ENCODE measurements around the gene LCLAT1.

LCLAT1 gene

DNA sequence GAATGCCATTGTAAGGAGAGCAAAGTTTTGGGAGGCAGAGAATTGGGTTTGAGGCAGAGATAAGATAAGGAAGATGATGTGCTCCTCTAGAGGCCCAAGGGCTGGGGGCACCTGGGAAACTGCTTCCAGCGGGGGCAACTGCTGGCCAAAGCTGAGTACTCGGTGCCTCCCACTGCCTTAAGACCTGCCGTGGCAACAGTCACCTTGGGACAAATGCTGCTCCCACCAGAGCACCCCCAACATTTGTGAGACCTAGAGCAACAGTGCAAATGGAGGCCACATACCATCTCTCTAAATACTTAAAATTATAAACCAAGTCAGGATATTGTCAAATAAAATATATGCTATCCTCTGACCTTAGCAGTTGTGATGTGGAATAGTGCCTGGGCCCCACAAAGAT lies 233.1 kb downstream of the LCLAT1 start:
- no peak for DNase-seq

DNA sequence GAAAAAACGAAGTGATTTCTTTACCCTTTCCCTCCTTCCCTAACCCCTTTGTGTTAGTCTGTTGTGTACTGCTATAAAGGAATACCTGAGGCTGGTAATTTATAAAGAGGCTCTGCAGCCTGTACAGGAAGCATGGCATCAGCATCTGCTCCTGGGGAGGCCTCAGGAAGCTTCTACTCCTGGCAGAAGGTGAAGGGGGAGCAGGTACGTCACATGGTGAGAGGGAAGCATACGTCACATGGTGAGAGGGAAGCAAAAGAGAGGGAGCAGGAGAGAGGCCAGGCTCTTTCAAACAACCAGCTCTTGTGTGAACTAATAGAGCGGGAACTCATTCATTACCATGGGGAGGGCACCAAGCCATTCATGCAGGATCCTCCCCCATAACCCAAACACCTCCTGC lies 234.0 kb downstream of the LCLAT1 start:
- DNase-seq: no peak

DNA sequence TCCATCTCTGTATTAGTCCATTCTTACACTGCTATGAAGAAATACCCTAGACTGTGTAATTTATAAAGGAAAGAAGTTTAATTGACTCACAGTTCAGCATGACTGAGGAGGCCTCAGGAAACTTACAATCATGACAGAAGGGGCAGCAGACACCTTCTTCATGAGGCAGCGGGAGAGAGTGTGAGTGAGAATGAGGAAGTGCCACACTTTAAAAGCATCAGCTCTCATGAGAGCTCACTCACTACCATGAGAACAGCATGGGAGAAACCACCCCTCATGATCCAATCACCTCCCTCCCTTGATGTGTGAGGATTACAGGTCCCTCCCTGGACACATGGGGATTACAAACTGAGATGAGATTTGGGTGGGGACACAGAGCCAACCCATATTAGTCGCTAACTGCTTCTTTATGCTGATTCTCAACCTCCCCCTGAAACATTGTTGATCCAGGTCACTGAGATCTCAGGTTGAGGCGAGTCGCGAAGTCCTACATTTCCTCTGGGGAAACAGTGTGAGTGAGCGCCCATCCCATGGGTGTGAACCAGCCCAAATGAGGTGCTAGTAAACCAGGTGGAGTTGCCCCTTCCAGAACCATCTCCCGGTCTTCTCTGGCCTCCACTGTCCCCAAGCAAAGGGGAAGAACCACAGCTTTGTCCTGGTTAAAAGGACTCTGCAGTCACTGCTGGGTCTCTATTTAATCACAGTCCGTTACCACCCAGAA lies 236.3 kb downstream of the LCLAT1 start:
- no peak for DNase-seq

DNA sequence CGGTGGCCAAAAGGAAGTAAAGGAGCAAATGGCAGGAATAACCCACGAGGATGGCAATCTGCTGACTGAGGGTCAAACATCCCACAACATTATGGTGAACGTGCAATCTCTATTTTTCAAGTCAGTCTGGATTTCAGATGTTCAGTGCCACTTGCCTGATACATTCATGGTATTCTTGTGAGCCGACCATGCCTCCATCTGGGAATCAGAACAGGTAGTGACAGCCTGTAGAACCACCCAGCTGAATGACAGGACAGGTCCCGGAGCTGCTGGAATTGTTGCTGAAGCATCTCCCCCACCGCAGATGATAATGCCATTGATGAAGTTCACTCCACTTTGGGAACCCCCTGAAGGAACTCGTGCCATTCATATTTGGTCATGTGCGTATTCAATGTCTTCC lies 237.0 kb downstream of the LCLAT1 start:
- DNase-seq: no peak

DNA sequence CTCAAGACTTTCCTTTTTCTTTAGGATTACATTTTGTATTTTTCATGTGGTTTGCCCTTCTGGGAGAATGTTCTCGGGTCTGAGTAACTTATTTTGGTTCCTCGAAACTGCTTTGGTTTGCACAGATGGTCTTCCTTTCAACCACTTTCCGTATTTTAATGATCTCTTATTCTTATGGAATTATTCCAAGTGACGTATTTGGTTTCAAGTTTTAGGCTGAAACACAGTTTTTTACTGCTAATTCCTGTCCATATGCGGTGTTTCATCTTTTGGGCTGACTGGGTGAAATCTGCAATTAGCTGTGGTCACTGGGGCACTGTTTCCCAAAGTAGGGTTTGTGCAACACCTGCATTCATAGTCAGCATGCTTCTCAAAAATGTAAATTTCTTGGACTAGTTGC lies 237.5 kb downstream of the LCLAT1 start:
- no peak for DNase-seq

DNA sequence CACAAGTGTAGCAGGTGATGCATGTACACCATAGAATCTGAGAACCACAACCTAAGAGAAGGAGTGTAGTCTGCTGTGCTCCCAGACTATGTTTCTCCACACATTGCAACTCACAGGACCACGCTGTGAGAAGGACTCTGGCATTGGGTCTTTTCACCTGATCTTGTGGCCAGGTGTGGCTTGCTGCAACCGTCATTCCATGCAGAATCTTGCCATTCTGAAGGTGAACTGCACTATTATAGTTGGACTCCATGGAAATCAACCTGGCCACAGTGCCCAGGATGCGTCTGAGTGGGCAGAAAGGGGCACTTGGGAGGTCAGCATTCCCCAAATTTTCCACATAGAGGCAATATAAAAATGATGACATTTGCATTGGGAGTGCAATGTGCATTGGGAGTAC lies 237.9 kb downstream of the LCLAT1 start:
- no peak for DNase-seq

DNA sequence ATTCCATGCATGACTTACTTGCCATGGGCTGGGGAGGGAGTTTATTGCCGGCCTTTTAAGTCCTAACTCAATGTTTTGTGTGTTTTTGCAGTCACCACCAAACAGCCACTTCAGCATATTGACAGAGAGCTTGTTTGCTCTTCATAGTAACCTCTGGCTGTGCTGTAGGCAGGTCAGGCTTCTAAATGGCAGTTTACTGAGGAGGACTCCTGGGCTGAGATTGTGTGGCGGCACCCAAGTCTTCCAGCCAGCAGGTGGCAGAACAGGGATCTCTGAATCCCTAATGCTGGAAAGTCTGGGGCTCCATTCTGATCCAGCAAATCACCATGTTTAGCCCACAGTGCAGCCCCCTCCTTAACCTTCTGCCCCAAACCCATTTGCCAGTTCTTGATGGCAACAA lies 239.0 kb downstream of the LCLAT1 start:
- no peak for DNase-seq

DNA sequence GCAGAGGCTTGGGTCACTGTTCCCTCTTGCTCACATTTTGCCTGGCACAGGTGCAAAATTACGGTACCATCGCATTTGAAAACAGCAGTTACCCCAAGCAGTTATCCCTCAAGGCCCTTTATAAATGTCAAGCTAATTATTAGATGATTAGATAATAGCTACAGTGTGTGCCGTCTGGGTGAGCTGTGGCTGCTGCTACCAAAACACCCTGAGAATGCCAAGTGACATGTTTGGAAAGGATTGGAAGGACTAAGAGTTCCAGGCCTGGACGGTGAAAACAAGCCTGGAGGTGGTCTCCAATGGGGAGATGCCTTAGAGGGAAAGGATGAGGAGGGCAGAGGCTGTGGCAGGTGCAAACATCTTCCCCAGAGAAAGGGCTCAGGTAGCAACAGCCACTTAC lies 239.6 kb downstream of the LCLAT1 start:
- no peak for DNase-seq

DNA sequence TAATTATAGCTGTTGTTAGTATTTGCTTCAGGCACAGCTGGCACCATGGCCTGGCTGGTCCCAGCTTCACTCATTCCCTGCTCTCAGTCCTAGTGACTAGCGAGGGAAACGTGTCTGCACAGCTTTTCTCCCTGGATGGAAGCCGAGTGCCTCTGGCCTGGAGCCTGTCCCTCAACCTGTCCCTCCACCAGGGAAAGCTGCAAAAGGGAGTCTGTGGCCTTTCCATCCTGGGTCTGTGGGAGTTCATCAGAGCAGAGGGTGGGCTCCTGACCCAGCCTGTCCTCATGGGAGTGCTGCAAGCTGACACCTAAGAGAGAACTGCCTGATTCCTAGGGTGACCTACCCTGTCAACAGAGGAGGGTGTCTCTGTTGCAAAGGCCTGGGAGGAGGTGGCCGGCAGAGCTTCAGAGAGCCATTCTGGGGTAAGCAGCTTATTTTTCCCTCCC lies 241.9 kb downstream of the LCLAT1 start:
- DNase-seq: no peak

DNA sequence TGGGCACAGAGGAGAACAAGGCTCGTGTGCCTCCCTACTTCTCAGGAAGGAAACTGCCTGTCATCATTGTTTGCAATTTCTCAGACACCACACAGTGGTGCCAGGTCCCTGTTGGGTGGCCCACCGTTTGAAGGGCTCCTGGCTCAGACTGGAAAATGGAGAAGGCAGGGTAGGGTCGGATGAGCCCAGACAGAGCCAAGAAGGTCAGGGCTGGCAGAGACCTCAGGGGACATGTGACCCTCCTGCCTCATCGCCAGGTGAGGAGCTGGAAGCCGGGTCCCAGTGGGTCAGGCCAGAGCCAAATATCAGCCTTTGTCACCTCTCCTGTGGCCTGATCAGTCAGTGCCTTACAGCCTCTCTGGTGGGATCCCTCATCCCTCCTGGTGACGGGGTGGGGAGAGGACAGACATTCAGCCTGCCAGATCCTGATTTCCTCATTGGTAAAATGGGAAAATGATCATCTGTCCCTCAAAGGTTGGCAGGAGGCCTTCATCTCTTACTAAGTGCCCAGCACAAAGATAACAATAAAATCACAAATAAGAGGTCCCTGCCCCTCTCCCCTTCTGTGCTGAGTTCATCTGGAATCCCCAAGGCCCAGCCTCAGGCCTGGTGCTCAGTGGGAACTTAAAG lies 242.6 kb downstream of the LCLAT1 start:
- DNase-seq: no peak

DNA sequence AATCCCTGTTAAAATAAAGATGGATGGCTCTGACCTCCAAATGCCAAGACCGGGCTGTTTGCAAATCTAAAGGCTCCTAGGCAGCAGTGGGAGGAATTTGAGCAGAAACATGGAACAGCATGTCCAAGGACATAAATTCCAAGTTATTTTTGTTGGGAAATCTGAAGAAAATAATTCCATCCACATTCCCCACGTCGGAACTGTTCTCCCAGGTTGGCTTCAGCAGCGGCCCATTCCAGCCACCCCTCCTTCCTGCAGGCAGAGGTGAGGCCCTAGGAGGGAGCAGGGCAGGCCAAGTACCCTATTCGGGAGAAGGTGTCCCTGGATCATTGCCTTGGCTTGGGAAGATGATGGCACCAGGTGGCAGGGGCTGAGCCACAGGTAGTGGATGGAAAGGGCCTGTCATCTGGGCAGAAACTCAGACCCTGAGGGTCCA lies 243.1 kb downstream of the LCLAT1 start:
- DNase-seq: no peak

DNA sequence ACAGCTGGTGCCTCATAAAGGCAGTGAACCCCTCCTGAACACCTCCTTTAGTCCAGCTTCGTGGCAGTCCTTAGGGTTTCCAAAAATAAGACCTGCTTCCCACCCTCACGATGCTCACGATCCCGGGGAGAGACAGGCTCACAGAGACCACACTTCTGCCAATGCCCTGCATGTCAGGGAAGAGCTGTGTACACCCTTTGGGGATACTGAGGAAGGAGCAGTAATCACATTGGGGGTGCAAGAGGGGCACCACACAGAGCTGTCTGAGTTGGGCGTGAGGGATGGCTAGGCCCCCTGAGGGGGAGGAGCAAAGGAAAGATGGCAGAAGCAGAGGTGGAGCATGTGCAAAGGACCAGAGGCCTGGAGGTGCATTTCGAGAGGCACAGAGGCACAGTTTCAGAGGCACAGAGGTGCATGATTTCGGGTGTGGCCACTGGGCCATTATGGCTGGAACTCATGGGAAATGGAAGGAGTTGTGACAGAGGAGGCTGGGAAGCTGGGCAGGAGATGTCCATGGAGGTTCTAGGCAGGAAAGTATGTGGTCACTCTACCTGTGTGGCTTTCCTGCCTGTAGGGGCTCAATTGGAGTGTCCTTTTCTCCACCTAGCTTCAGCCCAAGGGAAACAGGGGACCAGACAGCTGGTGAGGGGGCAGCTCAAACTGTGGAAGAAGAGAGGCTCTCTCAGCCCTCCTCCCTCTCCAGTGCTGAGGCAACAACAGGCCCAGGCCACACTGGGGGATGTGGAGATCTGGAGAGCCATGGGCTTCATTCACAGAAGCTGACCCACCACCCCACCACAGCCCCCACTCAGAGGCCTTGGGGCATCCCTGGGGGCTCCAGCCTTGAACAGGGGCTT lies 244.3 kb downstream of the LCLAT1 start:
- no peak for DNase-seq

DNA sequence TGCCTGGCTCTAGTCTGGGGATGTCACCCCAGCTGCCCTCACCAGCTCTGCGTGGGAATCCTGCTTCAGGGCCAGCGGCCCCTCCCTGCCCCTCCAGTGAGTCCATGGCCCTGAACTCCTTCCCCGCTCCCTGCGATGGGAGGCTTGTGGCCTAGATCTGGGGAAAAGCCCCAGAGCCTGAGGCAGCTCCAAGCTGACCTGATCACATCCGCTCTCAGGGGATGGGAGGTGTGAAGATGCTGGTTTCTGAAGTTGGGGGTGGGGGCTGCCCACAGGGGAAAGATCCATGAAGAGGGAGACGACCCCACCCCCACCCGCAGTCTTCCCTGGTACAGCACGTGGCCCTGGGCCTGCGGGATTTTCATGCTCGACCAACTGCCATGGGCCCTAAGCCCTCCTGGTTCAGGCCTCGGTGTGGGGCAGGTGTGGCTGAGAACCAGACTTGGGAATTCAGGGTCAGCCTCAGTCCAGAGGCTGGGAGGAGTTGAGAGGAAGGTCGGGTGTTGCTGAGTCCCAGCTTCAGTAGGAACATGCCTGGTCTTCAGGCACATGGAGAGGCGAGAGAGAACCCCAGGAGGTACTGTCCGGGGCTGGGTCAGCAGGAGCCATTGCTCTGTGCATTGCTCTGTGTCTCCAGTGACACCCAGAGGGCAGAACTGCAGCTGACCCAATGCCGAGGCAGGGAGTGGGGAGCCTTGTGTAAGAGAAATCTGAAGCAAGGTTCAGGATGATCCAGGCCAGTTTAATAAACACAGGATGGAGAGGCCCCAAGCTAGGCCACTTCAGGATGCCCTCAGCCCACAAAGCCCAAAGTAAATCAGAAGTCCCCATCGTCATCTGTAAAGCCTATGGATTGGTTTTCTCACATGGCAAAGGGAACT lies 245.1 kb downstream of the LCLAT1 start:
- no peak for DNase-seq

DNA sequence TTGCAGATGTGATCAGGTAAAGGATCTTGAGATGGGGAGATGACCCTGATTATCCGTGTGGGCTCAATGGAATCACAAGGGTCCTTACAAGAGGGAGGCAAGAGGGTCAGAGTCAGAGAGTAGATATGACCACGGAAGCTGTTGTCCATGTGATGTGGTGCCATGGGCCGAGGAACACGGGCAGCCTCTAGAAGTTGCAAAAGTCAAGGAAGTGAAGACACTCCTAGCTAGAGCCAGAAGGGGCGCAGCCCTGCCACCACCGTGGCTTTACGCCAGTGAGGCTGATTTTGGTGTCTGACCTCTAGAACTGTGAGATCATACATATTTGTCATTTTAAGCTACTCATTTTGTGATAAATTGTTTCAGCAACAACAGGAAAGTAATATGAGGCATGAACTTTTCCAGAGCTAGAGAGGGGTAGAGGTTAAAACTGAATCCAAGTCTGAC lies 245.8 kb downstream of the LCLAT1 start:
- no peak for DNase-seq

Data from effector CD8-positive, alpha-beta T cell (primary cell).